ENCODE results near the gene LAMTOR1.

LAMTOR1 gene

DNA sequence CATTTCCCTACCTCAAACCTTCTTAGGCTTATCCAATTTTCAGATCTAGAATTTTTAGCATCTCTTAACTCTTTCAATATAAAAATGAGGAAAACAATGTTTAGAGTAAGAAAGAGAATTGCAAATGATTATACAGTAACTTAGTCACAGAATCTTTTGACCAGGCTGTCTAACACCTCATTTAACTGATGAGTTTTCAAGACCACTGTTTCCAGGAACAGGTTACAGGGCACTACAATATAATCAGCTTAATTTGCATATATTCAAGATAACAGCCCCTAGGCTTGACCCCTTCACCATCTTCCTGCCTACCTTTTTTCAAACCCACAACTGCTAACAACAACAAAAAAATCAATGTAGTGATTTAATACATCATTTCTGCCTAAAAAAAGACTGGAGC lies 35.4 kb downstream of the LAMTOR1 start:
- TF ChIP-seq, protein P1, sequence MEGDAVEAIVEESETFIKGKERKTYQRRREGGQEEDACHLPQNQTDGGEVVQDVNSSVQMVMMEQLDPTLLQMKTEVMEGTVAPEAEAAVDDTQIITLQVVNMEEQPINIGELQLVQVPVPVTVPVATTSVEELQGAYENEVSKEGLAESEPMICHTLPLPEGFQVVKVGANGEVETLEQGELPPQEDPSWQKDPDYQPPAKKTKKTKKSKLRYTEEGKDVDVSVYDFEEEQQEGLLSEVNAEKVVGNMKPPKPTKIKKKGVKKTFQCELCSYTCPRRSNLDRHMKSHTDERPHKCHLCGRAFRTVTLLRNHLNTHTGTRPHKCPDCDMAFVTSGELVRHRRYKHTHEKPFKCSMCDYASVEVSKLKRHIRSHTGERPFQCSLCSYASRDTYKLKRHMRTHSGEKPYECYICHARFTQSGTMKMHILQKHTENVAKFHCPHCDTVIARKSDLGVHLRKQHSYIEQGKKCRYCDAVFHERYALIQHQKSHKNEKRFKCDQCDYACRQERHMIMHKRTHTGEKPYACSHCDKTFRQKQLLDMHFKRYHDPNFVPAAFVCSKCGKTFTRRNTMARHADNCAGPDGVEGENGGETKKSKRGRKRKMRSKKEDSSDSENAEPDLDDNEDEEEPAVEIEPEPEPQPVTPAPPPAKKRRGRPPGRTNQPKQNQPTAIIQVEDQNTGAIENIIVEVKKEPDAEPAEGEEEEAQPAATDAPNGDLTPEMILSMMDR (IDR thresholded peaks at IDR 0.05; ENCODE audit: low read depth, low read length, missing control alignments): no peak
- H3K4me3 ChIP-seq (replicated peaks; ENCODE audit: low read depth, low read length): no peak overlapping the region
- DNase-seq (ENCODE audit: extremely low read depth, low read depth): no peak

DNA sequence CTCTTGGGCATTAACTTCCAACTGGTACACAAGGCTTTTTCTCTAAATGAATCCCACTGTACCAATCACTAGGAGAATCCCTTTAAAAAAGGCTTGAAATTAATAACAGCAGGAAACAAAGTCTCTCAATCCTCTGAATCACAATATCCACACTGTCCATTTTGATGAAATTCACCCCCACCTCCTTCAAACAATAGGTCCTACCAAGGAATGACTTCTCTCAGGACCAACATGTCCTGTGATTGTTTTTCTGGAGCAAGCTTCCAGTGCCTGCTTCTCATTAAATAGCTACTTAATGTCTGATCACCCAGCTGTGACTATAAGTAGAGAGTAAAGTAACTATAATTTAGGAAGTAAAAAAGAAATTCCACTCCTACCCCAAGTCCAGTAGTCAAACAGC lies 35.8 kb downstream of the LAMTOR1 start:
- DNase-seq (ENCODE audit: extremely low read depth, low read depth): no peak
- H3K4me3 ChIP-seq (replicated peaks; ENCODE audit: low read depth, low read length): no peak overlapping the region
- TF ChIP-seq, protein P1 (IDR thresholded peaks at IDR 0.05; ENCODE audit: low read depth, low read length, missing control alignments): no peak

DNA sequence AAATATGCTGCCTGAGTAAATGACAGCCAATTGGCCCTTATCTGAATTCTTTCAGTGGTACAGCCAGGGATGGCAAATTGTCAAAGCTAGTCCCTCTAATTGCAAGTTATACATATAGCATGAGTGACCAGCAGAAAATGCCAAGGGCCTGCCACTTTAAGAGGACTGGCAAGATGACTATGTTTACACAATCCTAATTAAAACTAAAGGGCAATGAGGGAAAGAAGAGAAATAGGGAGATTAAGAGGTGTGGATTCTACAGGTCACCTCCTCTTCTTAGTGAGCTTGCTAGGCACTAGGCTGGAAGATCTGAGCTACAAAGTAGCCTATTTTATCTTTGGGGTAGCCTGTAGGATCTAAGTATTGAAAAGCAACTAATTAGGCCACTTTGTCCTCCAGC lies 36.2 kb downstream of the LAMTOR1 start:
- TF ChIP-seq, protein P1 (IDR thresholded peaks at IDR 0.05; ENCODE audit: low read depth, low read length, missing control alignments): no peak
- no peak for DNase-seq (ENCODE audit: extremely low read depth, low read depth)
- H3K4me3 ChIP-seq (replicated peaks; ENCODE audit: low read depth, low read length): no peak overlapping the region

- TF ChIP-seq, protein P1 (IDR thresholded peaks at IDR 0.05; ENCODE audit: low read depth, low read length, missing control alignments): no peak
- no peak overlapping the region for H3K4me3 ChIP-seq (replicated peaks; ENCODE audit: low read depth, low read length)
- DNase-seq (ENCODE audit: extremely low read depth, low read depth): no peak
Measured at GRCh38 chr11:72061739-72062396, 41.2 kb downstream of the LAMTOR1 start.

DNA sequence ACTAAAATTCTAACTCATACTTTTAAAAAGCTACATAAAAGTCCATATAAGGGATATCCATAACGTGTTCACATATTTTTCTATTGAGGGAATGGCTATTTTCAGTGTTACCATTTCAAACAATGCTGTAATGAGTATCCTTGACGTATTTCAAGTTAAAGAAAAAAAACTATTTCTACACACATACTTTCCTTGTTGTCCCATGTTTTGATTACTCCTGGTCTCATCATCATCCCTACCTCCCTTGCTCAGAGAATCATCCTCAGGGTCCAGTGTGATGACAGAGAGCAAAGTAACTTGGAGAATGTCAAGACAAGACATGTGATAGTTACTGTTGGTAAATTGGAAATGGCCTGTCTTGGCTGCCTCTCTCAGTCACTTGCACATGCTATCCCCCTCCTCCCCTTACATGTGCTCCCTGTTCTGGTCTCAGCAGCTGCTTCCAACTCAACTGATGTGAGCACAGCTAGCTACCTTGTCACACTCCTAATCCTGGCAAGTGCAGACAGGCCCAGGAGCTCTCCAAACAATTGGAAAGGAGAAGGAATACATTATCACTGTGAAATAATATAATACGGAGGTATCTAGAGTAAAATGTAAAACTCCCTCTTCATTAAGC lies 44.6 kb downstream of the LAMTOR1 start:
- no peak for DNase-seq (ENCODE audit: extremely low read depth, low read depth)
- H3K4me3 ChIP-seq (replicated peaks; ENCODE audit: low read depth, low read length): no peak overlapping the region
- TF ChIP-seq, protein P1 (IDR thresholded peaks at IDR 0.05; ENCODE audit: low read depth, low read length, missing control alignments): no peak

GRCh38 chr11:72048766-72049460 lies 54.2 kb downstream of the LAMTOR1 start:
- H3K4me3 ChIP-seq (replicated peaks; ENCODE audit: low read depth, low read length): no peak overlapping the region
- DNase-seq (ENCODE audit: extremely low read depth, low read depth): no peak
- TF ChIP-seq, protein P1 (IDR thresholded peaks at IDR 0.05; ENCODE audit: low read depth, low read length, missing control alignments): no peak

All from HFF-Myc (cell line).